Gastroesophageal sphincter (tissue), 3 donors: ENCODE results near the gene PPP1R16B.

ENCODE experiments used
- CTCF ChIP-seq, 4 experiments: fragments of 200-600 bp in 2 of 4; fragments of 450-650 bp in 2 of 4; sonication (generic) in 1 of 4; IDR thresholded peaks; one replicate each; pipeline ENCODE4 v1.5.1; 2017 to 2019; ENCODE audit warnings: antibody characterized with exemption in 4 of 4, mild to moderate bottlenecking in 2 of 4, moderate library complexity in 2 of 4
- POLR2A ChIP-seq, 2 donors: fragments of 450-650 bp; IDR thresholded peaks; one replicate each; pipeline ENCODE4 v1.6.1; 2017; ENCODE audit warnings: antibody characterized with exemption in 2 of 2, mild to moderate bottlenecking in 2 of 2, moderate library complexity in 1 of 2
- POLR2AphosphoS5 ChIP-seq: sonication (generic); formaldehyde crosslinking; IDR thresholded peaks from one replicate; pipeline ENCODE4 v1.6.1; 2017; ENCODE audit warnings: antibody characterized with exemption

- TF ChIP-seq POLR2AphosphoS5 (no peak), POLR2A (IDR thresholded peaks at IDR 0.05) (no peak), CTCF (IDR thresholded peaks at IDR 0.05) (no peak)
Observed at GRCh38 chr20:38835792-38836191, 30.3 kb downstream of the PPP1R16B start.
